Measurements from ENCODE around the gene FLRT1. TPM values are rescaled to one million over a fixed set of nuclear protein-coding genes. Genes with fewer than 3 reads are reported as not detected.

FLRT1 gene
- total RNA-seq, 1 experiment from 2014 or later: 0.31 TPM

GRCh38 chr11:64074239-64074638 is 38.5 kb downstream of the FLRT1 start:
- Histone ChIP-seq H2BK12ac (ENCODE audit: insufficient read length, low read depth, low read length) (no peak overlapping the region), H2BK15ac (ENCODE audit: low read depth, low read length) (no peak overlapping the region), H2BK20ac (ENCODE audit: low read depth, low read length, poor library complexity, severe bottlenecking) (no peak overlapping the region), H2AK5ac (ENCODE audit: insufficient read length, low read length) (no peak overlapping the region), H3K27ac (ENCODE audit: insufficient read length, low read depth, low read length) (no peak overlapping the region), H4K20me1 (ENCODE audit: control insufficient read depth, insufficient read depth, insufficient read length) (peaks cover 7% of the 10 kb centered on the region), H4K8ac (replicated peaks; ENCODE audit: insufficient read length, low read depth, low read length) (no peak overlapping the region), H3K27me3 (ENCODE audit: insufficient read depth, low read length) (peaks cover 8% of the 10 kb centered on the region; the same call in 1 of the 2 replicates), H3K4me2 (ENCODE audit: insufficient read depth, insufficient read length, low read length) (no peak overlapping the region), H3K18ac (ENCODE audit: insufficient read length, low read depth, low read length) (no peak overlapping the region), H3K4me1 (ENCODE audit: insufficient read depth, low read length) (no peaks in the 10 kb centered on the region), H3K9me3 (ENCODE audit: control insufficient read depth, low read depth, low read length) (no peaks in the 10 kb centered on the region), H3K79me2 (ENCODE audit: insufficient read depth, low read length) (no peaks in the 10 kb centered on the region), H3K56ac (ENCODE audit: insufficient read length, low read depth, low read length) (no peak overlapping the region), H3K79me1 (ENCODE audit: insufficient read depth, low read depth, low read length, poor library complexity, severe bottlenecking) (no peaks in the 10 kb centered on the region), H3T11ph (ENCODE audit: low read length) (no peak overlapping the region), H2BK5ac (ENCODE audit: insufficient read length, low read length) (no peak overlapping the region), H4K91ac (ENCODE audit: insufficient read length, low read depth, low read length) (no peak overlapping the region), H3K4ac (ENCODE audit: low read depth, low read length) (no peak overlapping the region), H3K23ac (ENCODE audit: insufficient read length, low read depth, low read length) (no peak overlapping the region), H3K14ac (ENCODE audit: insufficient read depth, low read length) (no peak overlapping the region; the same call in 1 of the 2 replicates), H2BK120ac (ENCODE audit: low read depth, low read length, poor library complexity, severe bottlenecking) (no peak overlapping the region), H3K23me2 (ENCODE audit: insufficient read length, low read depth, low read length, poor library complexity, severe bottlenecking) (no peaks in the 10 kb centered on the region), H4K5ac (ENCODE audit: insufficient read length, low read depth, low read length) (no peak overlapping the region), H2AFZ (ENCODE audit: low read length) (no peak overlapping the region), H3K9ac (ENCODE audit: extremely low read depth, insufficient read length, low read length) (no peak overlapping the region)
- H3K27ac Mint-ChIP-seq: no peak overlapping the region
- H3K4me3 Mint-ChIP-seq: no peak overlapping the region
- H3K9me3 Mint-ChIP-seq: no peaks in the 10 kb centered on the region; a peak in 1 of 5 replicates
- H3K4me1 Mint-ChIP-seq: peaks cover 11 to 23% of the 10 kb centered on the region in 2 experiments
- TF ChIP-seq CTCF (conservative IDR thresholded peaks at IDR 0.05): no peak
- no peak for DNase-seq
- H3K36me3 Mint-ChIP-seq (ENCODE audit: insufficient read depth in 1 of 3, low read depth in 3 of 3): no peaks in the 10 kb centered on the region
- WGBS (ENCODE audit: extremely low coverage, insufficient read length, low lambda C conversion rate): no CpG with 5 or more reads among the region's 10 CpGs
- peaks cover 72% of the 10 kb centered on the region for H3K27me3 Mint-ChIP-seq (ENCODE audit: low read depth)

All from H9 (cell line).